ENCODE data around the gene RBM24.
"Not testable (repeated sequence)": the region's sequence is repeated elsewhere in the genome, so short reads cannot be mapped to it uniquely, and the experiment has no call there.

RBM24 gene

DNA sequence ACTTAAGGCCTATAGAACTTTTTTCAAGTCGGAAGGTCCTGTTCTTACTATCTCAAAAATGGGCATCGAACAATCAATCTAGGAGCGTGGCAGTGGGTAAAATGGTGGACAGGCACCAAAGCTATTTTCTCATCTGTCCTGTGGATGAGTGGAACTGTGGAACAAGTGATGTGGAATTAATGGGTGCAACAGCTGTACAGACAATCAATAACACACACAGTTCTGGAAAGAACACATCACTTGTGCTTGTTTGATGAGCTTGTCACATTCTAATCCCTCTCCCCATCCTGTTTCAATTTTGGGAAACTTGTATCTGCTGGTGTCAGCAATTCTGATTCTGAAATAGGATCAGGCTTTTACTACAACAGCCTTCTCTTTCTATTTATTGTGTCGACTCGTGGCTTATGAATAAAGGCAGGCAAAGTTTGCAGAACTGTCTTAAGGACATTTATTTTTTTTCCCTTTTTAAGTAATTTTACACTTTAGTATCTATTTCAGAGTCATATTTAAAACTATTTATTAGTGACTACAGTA lies 11.5 kb downstream of the RBM24 start:
- no peak for DNase-seq

DNA sequence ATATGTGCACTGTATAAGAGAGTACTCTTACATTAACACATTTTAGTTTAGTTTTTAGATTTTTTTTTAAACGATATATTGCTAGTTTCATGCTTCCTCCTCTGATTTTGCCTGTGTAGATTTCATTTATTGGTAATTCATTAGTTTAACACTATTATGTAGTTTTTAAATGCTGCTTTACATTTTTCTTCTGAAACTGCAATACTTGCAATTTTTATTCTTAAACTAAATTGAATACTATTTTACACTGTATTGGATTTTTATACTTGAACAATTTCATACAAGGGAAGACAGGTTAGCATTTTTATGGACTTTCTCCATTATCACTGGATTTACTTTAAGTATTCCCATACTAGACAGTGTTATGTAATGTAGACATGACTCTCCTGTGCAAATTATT lies 12.2 kb downstream of the RBM24 start:
- DNase-seq = no peak

DNA sequence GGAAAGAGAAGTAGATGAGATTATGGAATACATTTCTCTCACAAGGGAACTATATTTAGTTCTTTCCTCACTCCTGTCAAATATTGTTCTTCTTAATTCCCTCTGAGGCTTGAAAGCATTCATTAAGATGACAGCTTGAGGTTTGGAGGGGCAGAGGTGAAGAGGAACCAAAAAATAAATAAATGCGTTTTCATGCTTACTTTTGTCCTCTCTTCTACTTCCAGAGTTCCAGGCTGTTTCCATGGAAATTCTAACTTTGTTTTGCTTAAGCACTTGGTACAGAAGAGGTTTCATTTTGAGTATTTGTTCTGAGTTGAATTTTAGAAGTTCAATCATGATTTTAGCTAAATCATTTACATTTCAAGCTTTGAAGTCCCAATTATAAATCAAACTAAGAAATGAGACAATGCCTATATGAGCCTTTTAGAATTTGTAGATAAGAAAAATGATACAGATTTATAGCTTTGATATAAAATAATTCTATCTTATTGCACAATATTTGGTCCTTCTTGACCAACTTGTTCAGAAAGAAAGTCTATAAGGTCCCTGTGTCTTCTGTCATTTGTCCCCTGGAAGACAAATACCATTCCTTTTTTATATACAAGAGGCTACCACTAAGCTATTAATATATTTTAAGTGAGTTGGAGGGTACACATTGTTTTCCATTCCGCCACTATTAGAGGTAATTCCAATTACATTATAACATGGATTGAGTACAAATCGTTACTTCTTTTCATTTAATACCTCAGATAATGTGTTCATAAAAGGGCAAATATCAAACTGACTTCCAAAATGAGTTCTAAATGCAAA lies 16.3 kb downstream of the RBM24 start:
- DNase-seq = no peak

DNA sequence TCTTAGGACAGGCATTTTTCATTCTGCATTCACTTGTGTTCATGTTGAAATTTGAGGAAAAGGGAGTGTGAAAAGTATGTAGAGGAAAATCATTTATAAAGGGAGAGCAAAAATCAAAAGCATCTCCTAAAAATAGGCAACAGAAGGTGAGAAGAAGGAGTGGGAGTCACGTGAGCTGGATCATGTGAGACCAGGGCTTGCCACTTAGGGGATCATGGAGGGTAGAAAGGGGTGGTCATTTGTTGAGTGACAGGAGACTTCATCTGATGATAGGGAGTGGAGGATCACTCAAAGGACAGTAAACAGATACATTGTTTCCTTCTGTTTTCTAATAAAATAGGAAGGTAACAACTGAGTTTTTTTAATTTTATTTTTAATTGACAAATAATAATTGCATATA lies 17.1 kb downstream of the RBM24 start:
- DNase-seq = no peak

DNA sequence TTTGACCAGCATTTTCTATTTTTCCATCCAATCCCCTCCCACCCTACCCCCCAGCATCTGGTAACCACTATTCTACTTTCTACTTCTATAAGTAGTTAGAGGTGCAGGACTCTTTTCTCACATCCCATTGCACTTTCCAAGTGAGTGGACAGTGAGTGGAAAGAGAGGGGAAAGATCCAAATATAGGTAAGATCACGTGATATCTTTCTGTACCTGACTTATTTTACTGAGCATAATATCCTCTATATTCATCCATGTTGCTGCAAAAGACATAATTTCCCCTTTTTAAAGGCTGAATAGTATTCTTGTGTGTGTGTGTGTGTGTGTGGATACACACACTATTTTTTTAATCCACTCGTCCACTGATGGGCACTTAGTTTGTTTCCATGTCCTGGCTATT lies 18.1 kb downstream of the RBM24 start:
- DNase-seq = no peak

DNA sequence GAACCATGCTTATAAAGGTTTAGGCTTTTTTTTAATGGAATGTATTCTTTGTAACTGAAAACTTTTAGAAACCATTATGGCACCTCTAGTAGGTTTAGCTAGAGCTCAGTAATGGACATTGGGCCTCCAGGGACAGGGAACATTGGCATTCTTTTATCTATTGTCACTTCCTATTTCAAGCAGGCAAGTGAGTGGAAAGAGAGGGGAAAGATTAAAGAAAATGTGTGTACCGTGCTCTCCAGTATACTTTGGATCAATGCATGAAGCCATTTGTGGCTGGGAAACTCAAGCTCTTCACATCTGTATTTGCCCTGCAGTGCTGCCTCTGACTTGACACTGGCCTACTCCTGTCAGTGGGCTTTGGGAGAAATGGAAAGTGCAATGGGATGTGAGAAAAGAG lies 18.6 kb downstream of the RBM24 start:
- no peak for DNase-seq

DNA sequence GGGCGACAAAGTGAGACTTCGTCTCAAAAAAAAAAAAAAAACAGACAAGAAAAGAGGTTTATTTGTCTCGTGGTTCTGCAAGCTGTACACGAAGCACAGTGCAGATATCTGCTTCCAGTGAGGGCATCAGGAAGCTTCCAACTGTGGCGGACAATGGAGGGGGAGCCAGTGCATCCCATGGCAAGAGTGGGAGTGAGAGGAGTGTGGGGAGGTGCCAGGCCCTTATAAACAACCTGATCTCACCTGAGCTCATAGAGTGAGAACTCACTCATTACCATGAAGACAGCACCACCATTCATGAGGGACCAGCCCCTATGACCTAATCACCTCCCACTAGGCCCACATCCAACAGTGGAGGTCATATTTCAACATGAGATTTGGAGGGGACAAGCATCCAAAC lies 19.5 kb downstream of the RBM24 start:
- no peak for DNase-seq

DNA sequence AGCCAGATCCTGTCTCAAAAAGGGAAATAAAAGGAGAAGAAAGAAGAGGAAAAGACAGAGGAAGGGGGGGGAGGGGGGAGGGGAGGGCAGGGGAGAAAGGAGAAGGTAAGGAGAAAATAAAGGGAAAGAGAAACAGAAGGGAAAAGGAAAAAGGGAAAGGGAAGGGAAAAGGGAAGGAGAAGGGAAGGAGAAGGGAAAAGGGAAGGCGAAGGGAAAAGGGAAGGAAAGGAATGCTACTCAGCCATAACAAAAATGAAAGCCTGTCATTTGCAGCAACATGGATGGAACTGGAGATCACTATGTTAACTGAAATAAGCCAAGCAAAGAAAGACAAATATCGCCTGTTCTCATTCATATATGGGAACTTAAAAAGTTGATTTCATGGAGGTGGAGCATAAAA lies 22.3 kb downstream of the RBM24 start:
- DNase-seq = no peak

DNA sequence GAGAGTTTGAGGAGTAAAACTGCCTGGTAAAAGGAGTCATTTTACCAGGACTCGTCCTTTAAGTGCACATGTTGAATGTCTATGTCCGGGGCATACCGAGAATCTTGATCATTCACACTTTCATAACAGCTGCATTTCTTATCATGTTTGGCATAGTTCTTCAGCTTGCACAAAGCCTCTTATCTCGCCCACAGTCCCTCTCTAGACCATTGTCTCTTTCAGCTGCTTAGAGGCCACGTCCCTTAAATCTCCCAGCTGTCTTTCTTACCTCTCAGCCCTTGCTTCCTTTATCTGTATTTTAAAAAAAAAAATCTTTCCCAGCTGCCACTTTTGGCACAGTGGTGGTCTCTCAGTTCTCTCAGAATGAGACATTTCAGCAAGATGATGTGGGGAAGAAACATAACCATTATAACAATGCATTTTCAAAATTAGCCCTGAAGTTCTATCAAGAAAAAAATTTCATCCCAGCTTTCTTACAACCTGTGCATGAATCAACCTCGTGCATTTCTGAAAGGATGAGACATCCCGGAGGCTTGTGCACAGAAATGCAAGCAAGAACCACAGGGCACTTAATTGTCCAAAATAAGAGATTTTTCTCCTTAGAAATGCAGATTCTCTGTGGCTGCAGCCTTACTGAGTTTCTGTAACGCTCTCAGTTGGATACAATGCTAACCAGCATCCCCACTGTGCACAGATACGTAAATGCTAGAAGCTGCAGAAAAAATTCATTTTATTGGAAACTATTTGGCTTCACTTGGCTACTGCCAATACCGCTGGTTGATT lies 24.2 kb downstream of the RBM24 start:
- no peak for DNase-seq

DNA sequence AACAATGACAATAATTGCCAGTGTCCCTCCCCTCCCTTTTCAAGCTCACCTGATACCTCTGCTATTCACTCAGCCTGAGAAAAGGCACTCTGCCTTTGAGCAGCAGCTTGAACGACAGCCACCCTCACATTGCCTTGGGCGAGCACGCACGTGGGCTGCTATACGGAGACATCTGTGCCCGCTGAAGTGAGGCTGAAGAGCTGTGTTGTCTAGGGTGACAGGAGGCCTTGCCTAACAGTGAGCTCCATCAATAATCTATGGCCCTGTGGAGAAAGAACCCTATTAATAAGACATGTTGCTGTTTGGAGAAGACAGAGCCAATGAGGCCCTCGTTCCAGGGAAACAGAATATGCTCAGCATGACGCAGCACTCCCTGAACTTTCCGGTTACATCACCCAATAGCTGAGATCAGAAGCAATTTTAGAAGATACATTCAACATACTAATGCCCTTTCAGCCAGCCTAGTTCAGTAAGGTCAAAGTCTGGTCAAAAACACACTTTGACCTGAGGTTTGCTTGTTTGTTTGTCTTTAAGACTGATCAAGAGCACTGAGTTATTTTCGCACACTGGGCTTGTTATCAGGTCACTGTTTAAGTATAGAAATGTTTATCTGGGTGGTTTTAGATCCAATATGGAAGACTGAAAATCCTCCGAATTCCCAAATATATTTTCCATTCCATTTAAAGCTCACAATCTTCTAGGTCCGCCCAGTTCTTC lies 30.6 kb downstream of the RBM24 start:
- no peak for DNase-seq

DNA sequence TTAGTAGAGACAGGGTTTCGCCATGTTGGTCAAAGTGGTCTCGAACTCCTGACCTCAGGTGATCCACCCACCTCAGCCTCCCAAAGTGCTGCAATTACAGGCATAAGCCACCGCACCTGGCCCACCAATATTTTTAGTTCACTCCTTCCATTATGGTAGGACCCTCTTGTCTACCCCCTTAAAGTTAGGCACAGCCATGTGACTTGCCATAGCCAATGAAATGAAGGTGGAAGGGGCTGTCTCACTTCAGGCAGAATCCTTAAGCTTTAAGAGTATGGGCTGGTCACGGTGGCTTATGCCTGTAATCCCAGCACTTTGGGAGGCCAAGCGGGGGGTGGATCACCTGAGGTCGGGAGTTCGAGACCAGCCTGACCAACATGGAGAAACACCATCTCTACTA lies 32.1 kb downstream of the RBM24 start:
- not testable (repeated sequence) for DNase-seq

DNA sequence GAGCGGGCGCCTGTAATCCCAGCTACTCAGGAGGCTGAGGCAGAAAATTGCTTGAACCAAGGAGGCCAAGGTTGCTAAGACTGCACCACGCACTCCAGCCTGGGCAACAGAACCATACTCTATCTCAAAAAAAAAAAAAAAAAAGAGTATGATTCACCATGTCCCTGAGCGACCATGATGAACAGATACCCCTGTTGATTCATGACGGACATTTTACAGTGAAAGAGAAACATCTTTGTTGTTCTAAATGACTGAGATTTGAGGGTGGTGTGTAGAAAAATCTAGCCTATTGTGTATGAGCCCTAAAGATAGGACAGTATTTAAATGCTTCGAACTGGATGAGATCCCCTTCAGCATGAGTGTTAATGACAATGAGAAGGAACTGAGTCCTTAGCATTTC lies 32.8 kb downstream of the RBM24 start:
- no peak for DNase-seq

DNA sequence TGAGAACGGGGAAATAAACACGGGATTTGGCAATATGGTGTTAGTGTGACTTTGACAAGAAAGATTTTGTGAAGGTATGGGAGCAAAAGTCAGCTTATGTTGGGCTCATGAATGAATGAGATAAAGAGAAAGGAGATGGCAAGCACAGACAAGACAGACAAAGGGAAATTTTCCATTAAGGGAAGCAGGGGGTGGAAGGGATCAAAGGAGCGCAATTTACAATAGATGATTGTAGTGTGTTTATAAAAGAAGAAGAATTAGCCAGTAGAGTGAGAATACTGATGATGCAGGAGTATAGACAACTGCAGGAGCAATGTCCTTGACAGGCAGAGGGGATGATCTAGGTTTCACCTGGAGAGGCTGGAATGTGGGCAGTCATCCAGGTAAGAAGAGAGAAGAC lies 34.1 kb downstream of the RBM24 start:
- no peak for DNase-seq

DNA sequence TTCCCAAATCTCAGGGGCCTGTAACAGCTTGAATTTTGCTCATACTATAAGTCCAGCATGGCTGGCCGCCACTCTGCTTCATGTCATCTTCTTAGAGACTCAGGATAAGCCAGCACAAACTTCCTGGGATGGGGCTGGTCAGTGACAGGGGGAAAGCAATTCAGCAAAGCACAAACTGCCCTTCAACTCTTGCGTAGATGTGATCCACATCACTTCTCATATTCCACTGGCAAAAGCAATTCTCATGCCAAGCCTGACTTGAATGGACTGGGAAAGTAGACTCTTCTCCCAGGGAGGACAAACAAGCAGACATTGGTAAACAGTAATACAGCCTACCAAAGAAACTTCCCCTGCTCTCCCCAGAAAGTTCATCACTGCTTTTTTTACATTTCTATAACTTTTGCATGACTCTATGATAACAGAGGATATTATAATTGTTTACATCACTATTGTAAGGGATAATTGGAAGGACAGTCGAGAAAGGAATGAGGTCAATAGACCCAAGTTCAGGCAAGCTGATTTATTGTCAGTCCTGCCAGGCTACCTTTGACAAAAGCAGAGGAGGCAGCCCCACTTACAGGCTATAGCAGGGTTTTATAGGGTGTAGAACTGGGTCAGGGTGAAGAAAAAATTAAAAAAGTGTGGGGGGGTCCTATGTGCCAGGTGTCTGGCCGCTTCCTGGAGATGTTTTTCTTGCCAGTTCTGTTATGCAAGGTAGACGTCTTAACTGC lies 37.4 kb downstream of the RBM24 start:
- no peak for DNase-seq

DNA sequence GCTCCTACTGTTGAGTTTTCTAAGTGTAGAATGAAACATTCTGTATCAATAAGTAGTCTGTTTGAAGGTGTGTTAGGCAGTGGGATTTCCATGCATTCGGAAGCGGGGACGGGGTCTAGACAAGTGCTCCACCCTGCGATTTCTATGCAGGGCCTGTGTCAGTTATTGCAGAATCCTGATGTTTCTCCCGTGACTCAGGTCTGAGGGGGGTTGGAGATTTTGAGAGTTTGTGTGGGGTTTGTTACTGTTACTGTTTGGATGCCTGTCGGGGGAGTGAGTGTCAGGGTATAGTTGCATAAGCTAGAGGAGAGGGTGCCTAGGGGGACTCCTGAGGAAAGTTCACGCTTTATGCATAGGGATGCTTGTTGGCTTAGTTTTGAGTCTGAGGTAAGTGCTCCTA lies 39.1 kb downstream of the RBM24 start:
- not testable (repeated sequence) for DNase-seq

DNA sequence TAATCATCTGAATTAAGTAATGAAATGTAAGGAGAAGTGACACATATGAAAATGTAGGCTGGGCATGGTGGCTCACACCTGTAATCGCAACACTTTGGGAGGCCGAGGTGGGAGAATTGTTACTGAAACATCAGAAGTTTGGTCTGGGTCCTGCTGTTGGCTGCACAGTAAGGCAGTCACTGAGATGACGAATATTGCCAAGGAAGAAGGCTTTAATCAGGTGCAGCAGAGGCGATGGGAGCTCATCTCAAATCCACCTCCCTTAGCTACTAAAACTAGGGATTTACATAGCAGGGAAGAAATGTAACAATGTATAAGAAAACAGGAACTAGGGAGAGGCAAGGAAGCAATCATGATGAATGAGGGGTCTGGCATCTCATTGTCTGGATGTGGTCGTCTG lies 50.1 kb downstream of the RBM24 start:
- DNase-seq = no peak

DNA sequence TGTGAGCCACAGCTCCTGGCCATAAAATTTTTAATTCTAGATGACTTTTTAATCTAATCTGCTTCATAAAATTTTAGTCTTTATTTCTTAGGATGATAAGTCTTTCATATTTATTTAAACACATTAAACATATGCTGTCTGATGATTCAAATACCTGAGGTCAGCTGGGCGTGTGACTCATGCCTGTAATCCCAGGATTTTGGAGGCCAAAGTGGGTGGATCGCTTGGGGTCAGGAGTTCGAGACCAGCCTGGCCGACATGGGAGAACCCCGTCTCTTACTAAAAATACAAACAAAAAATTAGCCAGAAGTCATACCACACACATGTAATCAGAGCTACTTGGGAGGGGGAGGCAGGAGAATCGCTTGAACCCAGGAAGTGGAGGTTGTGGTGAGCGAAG lies 53.1 kb downstream of the RBM24 start:
- no peak for DNase-seq

DNA sequence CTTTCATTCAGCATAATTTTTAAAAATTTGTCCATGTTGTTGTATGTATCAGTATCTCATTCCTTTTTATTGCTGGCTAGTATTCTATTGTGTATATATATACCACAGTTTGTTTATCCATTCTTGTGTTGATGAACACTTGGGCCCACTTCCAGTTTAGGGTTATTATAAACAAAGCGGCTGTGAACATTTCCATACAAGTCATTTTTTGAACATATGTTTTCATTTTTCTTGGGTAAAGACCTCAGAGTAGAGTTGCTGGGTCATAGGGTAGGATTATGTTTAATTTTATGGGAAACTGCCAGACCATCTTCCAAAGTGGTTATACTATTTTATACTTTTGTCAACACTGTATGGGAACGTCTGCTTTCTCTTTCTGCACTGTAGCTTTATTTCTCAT lies 55.3 kb downstream of the RBM24 start:
- DNase-seq = no peak

DNA sequence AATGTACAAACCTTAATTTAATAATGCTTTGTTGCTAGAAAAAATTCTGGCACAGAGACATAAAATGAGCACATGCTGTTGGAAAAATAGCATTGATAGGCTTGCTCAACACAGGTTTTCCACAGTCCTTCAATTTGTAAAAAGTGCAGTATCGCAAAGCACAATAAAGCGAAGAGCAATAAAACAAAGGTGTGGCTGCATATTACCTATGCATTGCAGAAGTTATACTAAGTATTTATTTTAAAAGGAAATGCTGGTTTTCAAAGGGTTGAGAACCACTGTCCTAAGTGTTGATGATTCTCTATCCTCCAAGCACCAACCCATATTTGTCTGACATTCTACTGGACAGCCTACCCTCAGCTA lies 58.1 kb downstream of the RBM24 start:
- DNase-seq = no peak

DNA sequence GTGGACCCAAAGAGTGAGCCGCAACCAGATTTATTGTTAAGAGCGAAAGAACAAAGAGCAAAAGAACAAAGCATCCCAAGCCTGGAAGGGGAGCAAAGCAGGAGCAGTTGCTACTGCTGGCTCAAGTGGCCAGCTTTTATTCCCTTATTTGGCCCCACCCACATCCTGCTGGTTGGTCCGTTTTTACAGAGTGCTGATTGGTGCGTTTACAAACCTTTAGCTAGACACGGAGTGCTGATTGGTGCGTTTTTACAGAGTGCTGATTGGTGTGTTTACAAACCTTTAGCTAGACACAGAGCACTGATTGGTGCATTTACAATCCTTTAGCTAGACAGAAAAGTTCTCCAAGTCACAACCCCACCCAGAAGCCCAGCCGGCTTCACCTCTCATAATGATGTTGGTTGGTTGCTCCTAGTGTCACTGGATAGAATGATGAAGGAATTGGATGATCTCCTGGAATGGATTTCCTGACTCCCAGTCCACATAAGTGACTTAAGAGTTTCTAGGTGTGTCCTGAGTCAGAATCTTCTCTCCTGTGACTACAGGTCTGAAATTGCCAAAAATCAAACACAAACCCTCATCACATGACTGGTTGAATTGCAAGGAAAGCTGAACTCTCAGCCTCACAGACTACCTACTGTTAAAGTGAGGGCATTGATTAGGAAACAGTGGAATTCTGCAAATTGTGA lies 60.1 kb downstream of the RBM24 start:
- DNase-seq = no peak

DNA sequence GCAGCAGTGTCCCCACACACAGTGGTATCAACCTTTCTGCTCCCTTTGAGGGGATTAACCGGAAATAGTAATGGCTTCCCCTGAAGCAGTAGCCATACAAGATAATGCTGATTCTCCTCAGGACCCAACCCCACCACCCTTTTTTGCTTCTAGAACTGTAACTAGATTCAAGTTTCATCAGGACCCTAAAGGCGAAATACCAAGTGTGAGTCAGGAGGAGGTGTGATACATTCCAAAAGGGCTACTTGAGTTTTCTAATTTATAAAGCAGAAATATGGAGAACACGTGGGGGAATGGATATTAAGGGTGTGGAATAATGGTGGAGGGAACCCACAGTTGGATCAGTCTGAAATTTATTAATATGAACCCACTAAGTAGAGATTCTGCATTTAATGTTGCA lies 60.7 kb downstream of the RBM24 start:
- no peak for DNase-seq

DNA sequence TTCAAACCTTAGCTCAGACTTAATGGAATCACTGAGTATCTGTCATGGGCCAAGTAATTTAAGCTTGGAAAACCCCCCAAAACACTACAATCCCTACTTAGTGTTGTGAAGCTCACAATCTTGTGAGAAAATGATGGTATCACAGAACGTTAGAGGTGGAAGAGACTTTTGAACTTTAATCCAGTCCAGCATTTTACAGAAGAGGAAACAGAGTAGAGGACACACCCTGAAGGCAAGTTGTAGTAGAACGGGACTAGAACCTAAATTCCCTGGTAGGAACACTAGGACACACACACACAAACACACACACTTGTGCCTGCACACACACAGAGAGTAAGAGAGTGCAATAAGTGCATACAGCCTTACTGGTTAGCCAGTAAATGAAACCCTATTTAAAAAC lies 62.1 kb downstream of the RBM24 start:
- DNase-seq = no peak
